SH-SY5Y (cell line): Measurements from ENCODE around the gene MGMT.

Experiments used
- GATA2 ChIP-seq: IDR thresholded peaks from 2 replicates; pipeline ENCODE4 v1.6.1; 2011; ENCODE audit warnings: mild to moderate bottlenecking, low read depth, low read length
- GATA3 ChIP-seq: IDR thresholded peaks from 2 replicates; pipeline ENCODE4 v1.6.1; 2011; ENCODE audit warnings: low read depth, mild to moderate bottlenecking, low read length, moderate library complexity

- no peak for TF ChIP-seq GATA2
- no peak for TF ChIP-seq GATA3
Observed at GRCh38 chr10:129586898-129587443, 119.9 kb downstream of the MGMT start.
